OCI-M1 (cell line): ENCODE measurements around the gene LRRC3.
"Not testable (repeated sequence)": the region's sequence is repeated elsewhere in the genome, so short reads cannot be mapped to it uniquely, and the experiment has no call there.

Source experiments
- DNase-seq: peaks from one replicate; lab custom pipeline; 2025; lab: John Stamatoyannopoulos, UW

Gene LRRC3

GRCh38 chr21:44498280-44499210 is 43.2 kb downstream of the LRRC3 start:
- DNase-seq, result no peak

- DNase-seq, result no peak
Observed at GRCh38 chr21:44499211-44499560, 43.9 kb downstream of the LRRC3 start.

- DNase-seq, result no peak
Observed at GRCh38 chr21:44499631-44500030, 44.3 kb downstream of the LRRC3 start.

GRCh38 chr21:44500111-44500510 is 44.8 kb downstream of the LRRC3 start:
- no peak for DNase-seq

- no peak for DNase-seq
Observed at GRCh38 chr21:44502171-44502958, 47.1 kb downstream of the LRRC3 start.

- not testable (repeated sequence) for DNase-seq
Observed at GRCh38 chr21:44503006-44503889, 47.9 kb downstream of the LRRC3 start.

GRCh38 chr21:44503901-44504399 is 48.6 kb downstream of the LRRC3 start:
- DNase-seq, result no peak

- DNase-seq, result no peak
Observed at GRCh38 chr21:44505673-44506278, 50.5 kb downstream of the LRRC3 start.

- no peak for DNase-seq
Observed at GRCh38 chr21:44506279-44507255, 51.3 kb downstream of the LRRC3 start.

GRCh38 chr21:44507673-44508425 is 52.5 kb downstream of the LRRC3 start:
- DNase-seq, result no peak

- no peak for DNase-seq
Observed at GRCh38 chr21:44508426-44508710, 53.1 kb downstream of the LRRC3 start.

- no peak for DNase-seq
Observed at GRCh38 chr21:44508711-44509445, 53.6 kb downstream of the LRRC3 start.

- peak; percentile 13 for DNase-seq
Observed at GRCh38 chr21:44509539-44509938, 54.2 kb downstream of the LRRC3 start.

GRCh38 chr21:44510109-44510507 is 54.8 kb downstream of the LRRC3 start:
- DNase-seq, result no peak

GRCh38 chr21:44510508-44511218 is 55.4 kb downstream of the LRRC3 start:
- DNase-seq, result peak; percentile 80

- no peak for DNase-seq
Observed at GRCh38 chr21:44511219-44511937, 56.1 kb downstream of the LRRC3 start.
